GM12872 (cell line): ENCODE data around the gene SNCB.

ENCODE experiments used
- CTCF ChIP-seq: IDR thresholded peaks from 3 replicates; pipeline ENCODE4 v1.5.1; 2011; ENCODE audit warnings: low read depth, mild to moderate bottlenecking, low read length, moderate library complexity; ENCODE audit not compliant: insufficient read depth

Gene SNCB

DNA sequence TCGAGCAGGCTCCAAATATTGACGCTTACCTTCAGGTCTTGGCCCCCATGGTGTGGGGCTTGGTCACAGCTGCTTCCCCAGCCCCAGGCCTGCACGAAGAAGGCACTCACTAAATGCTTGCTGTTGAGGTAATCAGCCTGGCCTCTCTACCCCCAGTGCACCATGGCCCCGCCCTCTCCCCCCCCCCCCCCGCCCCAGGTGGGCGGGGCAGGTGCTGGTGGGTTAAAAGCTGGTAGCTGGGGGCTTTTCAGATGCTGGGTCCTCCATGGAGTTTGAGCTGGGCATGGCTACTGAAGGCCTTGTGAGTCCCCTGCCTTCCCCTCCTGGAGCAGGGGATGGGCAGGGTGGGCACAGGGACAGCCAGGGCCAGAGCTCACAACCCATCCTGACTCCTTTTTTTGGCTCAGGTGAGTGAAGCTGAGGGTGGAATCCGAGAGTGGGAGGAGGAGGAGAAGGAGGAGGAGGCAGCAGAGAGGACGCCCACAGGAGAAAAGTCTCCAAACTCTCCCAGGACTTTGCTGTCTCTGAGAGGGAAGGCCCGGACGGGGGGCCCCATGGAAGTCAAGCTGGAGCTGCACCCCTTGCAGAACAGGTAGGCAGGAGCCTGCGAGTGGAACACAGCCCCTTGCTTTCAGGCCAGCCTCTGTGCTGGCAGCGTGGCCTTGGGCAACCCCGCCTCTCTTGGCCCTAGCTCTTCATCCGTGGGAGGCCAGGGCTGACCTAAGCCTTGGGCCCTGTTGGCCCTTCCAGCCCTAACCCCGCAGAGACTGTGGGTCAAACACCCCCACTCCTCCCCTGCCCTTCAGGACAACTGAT is 12.5 kb upstream of the SNCB start:
- no peak for TF ChIP-seq CTCF

- TF ChIP-seq CTCF: no peak
These were observed 10.3 kb upstream of the SNCB start for GRCh38 chr5:176640616-176641015.

- TF ChIP-seq CTCF: no peak
These were observed 9.6 kb upstream of the SNCB start for GRCh38 chr5:176639981-176640380.

DNA sequence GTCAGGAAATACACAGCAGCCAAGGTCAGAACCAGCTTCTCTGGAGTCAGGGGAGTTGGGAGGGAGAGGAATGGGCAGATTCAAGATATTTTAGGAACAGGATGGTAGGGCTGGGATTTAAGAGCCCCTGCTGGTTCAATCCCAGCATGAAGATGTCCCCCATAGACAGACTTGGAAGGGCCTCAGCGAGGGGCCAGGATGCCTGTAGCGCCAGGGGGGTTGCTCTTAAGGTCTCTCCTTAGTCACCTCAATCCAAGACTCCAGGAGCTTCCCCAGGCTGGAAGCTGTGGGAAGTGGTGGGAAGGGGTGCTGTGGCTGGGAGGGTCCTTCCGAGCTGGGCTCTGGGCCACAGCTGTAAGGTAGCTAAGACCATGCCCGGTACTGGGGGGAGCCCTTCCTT is 8.9 kb upstream of the SNCB start:
- TF ChIP-seq CTCF: no peak

DNA sequence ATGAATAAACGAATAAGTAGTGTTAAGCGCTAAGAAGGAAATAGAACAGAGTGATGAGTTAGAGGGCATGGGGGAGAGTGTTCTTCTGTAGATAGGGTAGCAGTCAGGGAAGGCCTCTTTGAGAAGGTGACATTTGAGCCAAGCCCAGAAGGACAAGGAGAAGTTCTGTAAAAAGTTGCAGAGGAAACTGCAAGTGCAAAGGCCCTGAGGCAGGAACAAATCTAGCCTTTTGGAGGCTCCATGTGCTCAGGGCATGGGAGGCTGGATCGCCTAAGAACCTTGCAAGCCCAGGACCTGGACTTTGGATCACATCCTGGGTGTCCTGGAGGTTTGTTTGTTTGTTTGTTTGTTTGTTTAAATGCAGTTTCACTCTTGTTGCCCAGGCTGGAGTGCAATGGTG is 8.1 kb upstream of the SNCB start:
- no peak for TF ChIP-seq CTCF

DNA sequence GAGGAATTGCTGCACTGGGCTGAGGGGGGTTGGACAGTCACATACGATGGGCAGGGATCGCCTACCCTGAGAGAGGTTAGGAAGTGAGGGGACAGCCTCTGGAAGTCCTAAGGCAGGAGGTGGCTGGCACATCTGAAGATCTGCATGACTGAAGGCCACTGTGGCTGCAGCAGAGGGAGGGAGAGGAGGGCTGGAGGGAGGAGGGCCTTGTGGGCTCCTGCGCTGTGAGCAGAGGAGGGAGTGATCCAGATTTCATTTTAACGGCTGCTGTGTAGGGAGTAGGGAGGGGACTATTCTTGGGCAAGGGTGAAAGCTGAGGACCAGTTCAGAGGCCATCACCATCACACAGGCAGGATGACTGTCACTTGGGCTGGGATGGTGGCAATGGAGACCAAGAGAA is 7.2 kb upstream of the SNCB start:
- TF ChIP-seq CTCF: no peak

GRCh38 chr5:176636426-176636825 is 6.1 kb upstream of the SNCB start:
- TF ChIP-seq CTCF: no peak
